C4-2B (cell line): ENCODE data around the gene ADCYAP1R1.

Experiments used
- CTCF ChIP-seq: fragments of 450-650 bp; conservative IDR thresholded peaks from 2 replicates; pipeline ENCODE4 v1.5.1; 2017; ENCODE audit warnings: mild to moderate bottlenecking
- ZFX ChIP-seq: fragments of 450-650 bp; IDR thresholded peaks from 2 replicates; pipeline ENCODE4 v1.6.1; 2017

GRCh38 chr7:31022726-31023125, 29.4 kb upstream of the ADCYAP1R1 start:
- TF ChIP-seq CTCF: no peak
- TF ChIP-seq ZFX: no peak
